B cell (primary cell): ENCODE data around the gene POLD2. TPM values are rescaled to one million over a fixed set of nuclear protein-coding genes. Genes with fewer than 3 reads are reported as not detected.

ENCODE experiments used
- ATAC-seq: fragments of 200-7000 bp; cut with Tn5 transposase; one replicate; pipeline ENCODE4 v1.10.0; 2021; ENCODE audit warnings: low read depth, mild to moderate bottlenecking, moderate number of reproducible peaks, moderate library complexity
- CTCF ChIA-PET: fragments of 350-600 bp; sonication (Branson Sonifier 250); formaldehyde crosslinking; loops from one replicate; lab custom pipeline; 2021; ENCODE audit warnings: antibody characterized with exemption, inconsistent platforms; lab: Charles Lee
- POLR2A ChIA-PET: fragments of 350-600 bp; sonication (Branson Sonifier 250); formaldehyde crosslinking; loops from one replicate; lab custom pipeline; 2021; ENCODE audit warnings: antibody characterized with exemption; lab: Charles Lee
- DNase-seq: peaks from one replicate; pipeline ENCODE4 v3.0.0; 2013
- H2AFZ ChIP-seq: 2 replicates; pipeline ENCODE4 v1.6.1; 2012; ENCODE audit warnings: mild to moderate bottlenecking, low read depth, low read length; ENCODE audit not compliant: insufficient read depth, poor library complexity, severe bottlenecking
- H3K27ac ChIP-seq, 2 donors: 1 replicate in 1 of 2; 2 replicates in 1 of 2; pipeline ENCODE4 v1.5.1; 2012 to 2013; ENCODE audit warnings: low read length in 2 of 2, mild to moderate bottlenecking in 2 of 2, moderate library complexity in 1 of 2
- H3K27me3 ChIP-seq, 4 experiments: fragments of 200-600 bp in 1 of 4; sonication (generic) in 1 of 4; replicated peaks in 1 of 4; 1 replicate in 2 of 4; 2 replicates in 2 of 4; pipeline versions ENCODE4 v1.6.1 to v1.7.0; 2013 to 2016; ENCODE audit warnings: low read length in 3 of 4, mild to moderate bottlenecking in 2 of 4, mixed read lengths in 1 of 4, moderate library complexity in 1 of 4; ENCODE audit not compliant: insufficient read depth in 4 of 4, control insufficient read depth in 3 of 4; ENCODE audit errors: control extremely low read depth in 1 of 4
- H3K36me3 ChIP-seq, 2 experiments: replicated peaks in 1 of 2; 1 replicate in 1 of 2; 2 replicates in 1 of 2; pipeline versions ENCODE4 v1.6.1 to v1.7.1; 2013; ENCODE audit warnings: low read length in 1 of 2; ENCODE audit not compliant: insufficient read depth in 2 of 2, control insufficient read depth in 1 of 2; ENCODE audit errors: control extremely low read depth in 1 of 2, extremely low read depth in 1 of 2
- H3K4me1 ChIP-seq, 2 donors: fragments of 200-600 bp in 1 of 2; sonication (generic) in 1 of 2; 1 replicate in 1 of 2; 2 replicates in 1 of 2; pipeline versions ENCODE4 v1.5.1 to v1.6.1; 2013 to 2017; ENCODE audit warnings: low read length in 2 of 2; ENCODE audit not compliant: control insufficient read depth in 2 of 2, insufficient read depth in 2 of 2
- H3K4me2 ChIP-seq: replicated peaks from 2 replicates; pipeline ENCODE3; 2012; ENCODE audit warnings: mild to moderate bottlenecking, low read depth, low read length; ENCODE audit not compliant: poor library complexity, severe bottlenecking
- H3K4me3 ChIP-seq, 5 experiments: fragments of 200-600 bp in 1 of 5; sonication (generic) in 1 of 5; 1 replicate in 3 of 5; 2 replicates in 2 of 5; pipeline versions ENCODE4 v1.5.1 to v1.7.0; 2011 to 2016; ENCODE audit warnings: low read length in 4 of 5, mild to moderate bottlenecking in 4 of 5, low read depth in 2 of 5, control low read depth in 1 of 5, moderate library complexity in 1 of 5; ENCODE audit not compliant: insufficient read depth in 1 of 5; ENCODE audit errors: control extremely low read depth in 1 of 5, extremely low read depth in 1 of 5
- H3K79me2 ChIP-seq: fragments of 200-600 bp; sonication (generic); one replicate; pipeline ENCODE4 v1.6.0; 2016; ENCODE audit warnings: low read length; ENCODE audit not compliant: control insufficient read depth, insufficient read depth
- H3K9ac ChIP-seq: fragments of 200-600 bp; sonication (generic); 2 replicates; pipeline ENCODE4 v1.6.1; 2017; ENCODE audit warnings: mild to moderate bottlenecking, low read length, moderate library complexity
- H3K9me3 ChIP-seq, 3 donors: one replicate each; pipeline versions ENCODE4 v1.6.1 to v1.7.1; 2013; ENCODE audit warnings: low read length in 2 of 3; ENCODE audit not compliant: control insufficient read depth in 2 of 3, insufficient read depth in 1 of 3; ENCODE audit errors: control extremely low read depth in 1 of 3
- H4K20me1 ChIP-seq: 2 replicates; pipeline ENCODE4 v1.6.0; 2012; ENCODE audit warnings: mild to moderate bottlenecking, low read length; ENCODE audit not compliant: insufficient read depth, control insufficient read depth, poor library complexity, severe bottlenecking
- H3K27ac Mint-ChIP-seq: one replicate; pipeline ENCODE4 v1.8.0; 2021; ENCODE audit warnings: mixed read lengths
- H3K27me3 Mint-ChIP-seq: one replicate; pipeline ENCODE4 v1.8.0; 2021; ENCODE audit warnings: mixed read lengths
- H3K4me1 Mint-ChIP-seq: one replicate; pipeline ENCODE4 v1.8.0; 2021; ENCODE audit warnings: mixed read lengths
- H3K4me3 Mint-ChIP-seq: one replicate; pipeline ENCODE4 v1.8.0; 2021; ENCODE audit warnings: mixed read lengths
- H3K9me3 Mint-ChIP-seq: one replicate; pipeline ENCODE4 v1.8.0; 2022; ENCODE audit warnings: mixed read lengths; ENCODE audit not compliant: insufficient read depth
- EZH2 ChIP-seq: IDR thresholded peaks from 2 replicates; pipeline ENCODE4 v1.6.1; 2012; ENCODE audit warnings: borderline replicate concordance, low read depth, mild to moderate bottlenecking, moderate library complexity, low read length; ENCODE audit not compliant: insufficient read depth, poor library complexity, severe bottlenecking
- WGBS: methylation state at CpG from one replicate; pipeline ENCODE4 v1.1.5; 2013; ENCODE audit warnings: missing lambda C conversion rate; ENCODE audit not compliant: insufficient coverage; 5-methylcytosine and 5-hydroxymethylcytosine counted together
- intact Hi-C: fragments of 100-400 bp; cut with micrococcal nuclease; formaldehyde crosslinking; loops from one replicate; pipeline ENCODE4 v1.10.0; 2022
- polyA plus RNA-seq: library from polyadenylated mRNA; depleted of rRNA; stranded (reverse); fragments of >200 nt; gene quantifications from 2 replicates; pipeline ENCODE4 v1.2.3, GENCODE V29; 2012
- total RNA-seq, 2 donors: library from RNA; stranded (reverse); fragments of 120-200 nt in 1 of 2; gene quantifications; 1 replicate in 1 of 2; 2 replicates in 1 of 2; pipeline versions ENCODE4 v1.2.3 to v1.2.4, GENCODE V29; 2013 to 2022
- TF ChIP-seq, protein P1 (sequence below): fragments of 200-600 bp; IDR thresholded peaks from one replicate; pipeline ENCODE4 v1.8.0; 2022; ENCODE audit warnings: antibody characterized with exemption, mild to moderate bottlenecking

Gene POLD2
- total and polyA plus RNA-seq, 2 donors (not counting 1 experiment from before 2014, with no cell fraction given): 73.6 to 86.7 TPM

GRCh38 chr7:44107961-44108767 lies 15.2 kb downstream of the POLD2 start:
- CTCF ChIA-PET: interaction anchor here (0.6 to 0.7 kb wide), 2 partner anchors 42 to 733 kb away, joined by 3 read pairs; no protein-coding TSS in a partner anchor

More at GRCh38 chr7:44107961-44108767, 15.2 kb downstream of the POLD2 start:
- H3K79me2 ChIP-seq: peaks cover 9% of the 10 kb centered on the region
- no peak overlapping the region for H3K27ac Mint-ChIP-seq
- H3K9me3 ChIP-seq: no peaks in the 10 kb centered on the region
- DNase-seq (no peak), ATAC-seq (no peak)
- no peaks in the 10 kb centered on the region for H3K9me3 Mint-ChIP-seq
- peaks cover 0 to 11% (median 2%) of the 10 kb centered on the region in 4 experiments for H3K27me3 ChIP-seq
- H3K27ac ChIP-seq: no peak overlapping the region
- no peaks in the 10 kb centered on the region for H3K27me3 Mint-ChIP-seq
- H4K20me1 ChIP-seq: no peaks in the 10 kb centered on the region
- TF ChIP-seq, protein P1, sequence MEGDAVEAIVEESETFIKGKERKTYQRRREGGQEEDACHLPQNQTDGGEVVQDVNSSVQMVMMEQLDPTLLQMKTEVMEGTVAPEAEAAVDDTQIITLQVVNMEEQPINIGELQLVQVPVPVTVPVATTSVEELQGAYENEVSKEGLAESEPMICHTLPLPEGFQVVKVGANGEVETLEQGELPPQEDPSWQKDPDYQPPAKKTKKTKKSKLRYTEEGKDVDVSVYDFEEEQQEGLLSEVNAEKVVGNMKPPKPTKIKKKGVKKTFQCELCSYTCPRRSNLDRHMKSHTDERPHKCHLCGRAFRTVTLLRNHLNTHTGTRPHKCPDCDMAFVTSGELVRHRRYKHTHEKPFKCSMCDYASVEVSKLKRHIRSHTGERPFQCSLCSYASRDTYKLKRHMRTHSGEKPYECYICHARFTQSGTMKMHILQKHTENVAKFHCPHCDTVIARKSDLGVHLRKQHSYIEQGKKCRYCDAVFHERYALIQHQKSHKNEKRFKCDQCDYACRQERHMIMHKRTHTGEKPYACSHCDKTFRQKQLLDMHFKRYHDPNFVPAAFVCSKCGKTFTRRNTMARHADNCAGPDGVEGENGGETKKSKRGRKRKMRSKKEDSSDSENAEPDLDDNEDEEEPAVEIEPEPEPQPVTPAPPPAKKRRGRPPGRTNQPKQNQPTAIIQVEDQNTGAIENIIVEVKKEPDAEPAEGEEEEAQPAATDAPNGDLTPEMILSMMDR: no peak
- TF ChIP-seq EZH2: no peak
- POLR2A ChIA-PET: no interaction called here
- H3K9ac ChIP-seq: no peak overlapping the region
- H2AFZ ChIP-seq: no peak overlapping the region
- H3K4me2 ChIP-seq: no peak overlapping the region
- H3K4me1 Mint-ChIP-seq: peaks cover 21% of the 10 kb centered on the region
- H3K4me3 Mint-ChIP-seq: no peak overlapping the region
- H3K4me3 ChIP-seq: no peak overlapping the region
- H3K36me3 ChIP-seq: peaks cover 0 to 18% of the 10 kb centered on the region in 2 experiments
- WGBS: 87% methylated on average over 15 of the region's 21 CpGs
- intact Hi-C loops: no loop called here
- H3K4me1 ChIP-seq: peaks cover 18 to 27% of the 10 kb centered on the region in 2 donors
